SU-DHL-6 (cell line): ENCODE data around the gene TRRAP.

Experiments
- H2AFZ ChIP-seq: fragments of 200-600 bp; sonication (generic); 2 replicates; pipeline ENCODE4 v1.6.1; 2014; ENCODE audit warnings: low read depth, mild to moderate bottlenecking, moderate library complexity, mixed read lengths, antibody characterized with exemption, low read length; ENCODE audit not compliant: severe bottlenecking
- H3F3A ChIP-seq: fragments of 200-600 bp; shearing (Covaris generic); 2 replicates; pipeline ENCODE4 v1.6.0; 2016; ENCODE audit warnings: antibody characterized with exemption, mild to moderate bottlenecking; ENCODE audit not compliant: insufficient read depth
- H3K27ac ChIP-seq: fragments of 200-600 bp; sonication (generic); 2 replicates; pipeline ENCODE4 v1.5.1; 2016; ENCODE audit warnings: low read depth, mild to moderate bottlenecking, low read length, moderate library complexity, mixed read lengths
- H3K27me3 ChIP-seq: fragments of 200-600 bp; sonication (generic), shearing (Covaris generic); 2 replicates; pipeline ENCODE4 v1.6.0; 2014; ENCODE audit warnings: mild to moderate bottlenecking, low read length
- H3K36me3 ChIP-seq: fragments of 200-600 bp; sonication (generic); 2 replicates; pipeline ENCODE4 v1.6.1; 2014; ENCODE audit warnings: mild to moderate bottlenecking, low read length, mixed read lengths
- H3K4me2 ChIP-seq: fragments of 300-600, 200-600 bp; shearing (Covaris generic), sonication (generic); 2 replicates; pipeline ENCODE4 v1.6.0; 2014; ENCODE audit warnings: low read length, low read depth, mild to moderate bottlenecking; ENCODE audit not compliant: poor library complexity, severe bottlenecking
- H3K4me3 ChIP-seq: fragments of 200-600 bp; sonication (generic); 2 replicates; pipeline ENCODE4 v1.5.1; 2014; ENCODE audit warnings: antibody characterized with exemption, low read length, mild to moderate bottlenecking, mixed read lengths; ENCODE audit not compliant: insufficient read depth, poor library complexity, severe bottlenecking
- H3K79me2 ChIP-seq: fragments of 200-600 bp; sonication (generic); 2 replicates; pipeline ENCODE4 v1.6.1; 2014; ENCODE audit warnings: mild to moderate bottlenecking, low read length, moderate library complexity; ENCODE audit not compliant: insufficient read depth
- H3K9ac ChIP-seq: fragments of 200-600 bp; sonication (generic); 2 replicates; pipeline ENCODE4 v1.7.0; 2014; ENCODE audit warnings: mild to moderate bottlenecking, low read length
- H3K9me2 ChIP-seq: fragments of 200-600 bp; sonication (generic); replicated peaks from 2 replicates; pipeline ENCODE4 v1.6.1; 2014; ENCODE audit warnings: low read length; ENCODE audit not compliant: insufficient read depth
- H3K9me3 ChIP-seq: fragments of 200-600 bp; sonication (generic); 2 replicates; pipeline ENCODE4 v1.6.1; 2014; ENCODE audit warnings: low read length, mixed read lengths; ENCODE audit not compliant: insufficient read depth
- H4K20me1 ChIP-seq: fragments of 200-600 bp; sonication (generic); 2 replicates; pipeline ENCODE4 v1.6.1; 2014; ENCODE audit warnings: low read depth, mild to moderate bottlenecking, antibody characterized with exemption, low read length, moderate library complexity, mixed read lengths
- EZH2phosphoT487 ChIP-seq: fragments of 200-600 bp; sonication (generic), shearing (Covaris generic); conservative IDR thresholded peaks from 2 replicates; pipeline ENCODE4 v1.6.1; 2018; ENCODE audit warnings: mild to moderate bottlenecking, antibody characterized with exemption, low read length, moderate library complexity, mixed read lengths
- TF ChIP-seq, protein P1 (sequence below): fragments of 200-600 bp; sonication (generic); IDR thresholded peaks from one replicate; pipeline ENCODE4 v1.5.1; 2017; ENCODE audit warnings: antibody characterized with exemption, mild to moderate bottlenecking, low read length, moderate library complexity; ENCODE audit not compliant: insufficient read depth, poor library complexity, severe bottlenecking

TRRAP gene

DNA sequence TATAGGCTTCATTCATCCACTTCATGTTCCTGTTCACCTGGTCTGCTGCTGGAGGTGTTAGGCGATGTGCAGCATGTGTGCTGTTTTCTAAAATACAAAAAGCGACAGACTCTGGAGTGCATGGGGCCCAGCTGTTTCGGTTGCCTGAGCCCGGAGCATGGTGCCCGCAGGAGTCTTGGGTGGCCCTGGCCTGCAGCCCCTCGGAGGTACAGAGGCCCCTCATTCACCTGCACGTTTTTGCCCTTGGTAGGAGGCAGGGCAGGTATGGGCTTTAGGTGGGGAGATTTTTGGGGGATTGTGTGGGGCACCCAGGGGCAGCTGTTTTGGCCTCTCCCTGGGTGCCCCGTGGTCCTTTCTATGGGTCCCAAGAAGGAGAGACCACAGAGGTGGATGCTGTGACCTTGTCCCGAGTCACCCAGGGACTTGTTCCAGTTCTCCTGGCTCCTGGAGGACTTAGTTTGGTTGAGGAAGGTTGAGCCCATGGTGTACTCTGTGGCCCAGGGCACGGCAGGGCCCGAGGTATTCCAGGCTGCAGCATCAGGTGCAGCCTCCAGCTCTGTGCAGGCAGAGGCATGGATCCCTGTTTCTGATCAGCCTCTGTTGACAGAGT, 130.7 kb downstream of the TRRAP start:
- Histone ChIP-seq H3K9me3 (no peaks in the 10 kb centered on the region), H4K20me1 (no peaks in the 10 kb centered on the region), H3K79me2 (no peaks in the 10 kb centered on the region), H3K27ac (no peak overlapping the region), H3F3A (no peaks in the 10 kb centered on the region), H3K4me2 (no peak overlapping the region), H3K27me3 (no peaks in the 10 kb centered on the region), H3K9ac (no peak overlapping the region), H3K36me3 (peaks cover 5% of the 10 kb centered on the region; the same call in 1 of the 2 replicates), H3K9me2 (no peaks in the 10 kb centered on the region), H3K4me3 (no peak overlapping the region), H2AFZ (no peak overlapping the region)
- TF ChIP-seq EZH2phosphoT487: no peak
- TF ChIP-seq, protein P1, sequence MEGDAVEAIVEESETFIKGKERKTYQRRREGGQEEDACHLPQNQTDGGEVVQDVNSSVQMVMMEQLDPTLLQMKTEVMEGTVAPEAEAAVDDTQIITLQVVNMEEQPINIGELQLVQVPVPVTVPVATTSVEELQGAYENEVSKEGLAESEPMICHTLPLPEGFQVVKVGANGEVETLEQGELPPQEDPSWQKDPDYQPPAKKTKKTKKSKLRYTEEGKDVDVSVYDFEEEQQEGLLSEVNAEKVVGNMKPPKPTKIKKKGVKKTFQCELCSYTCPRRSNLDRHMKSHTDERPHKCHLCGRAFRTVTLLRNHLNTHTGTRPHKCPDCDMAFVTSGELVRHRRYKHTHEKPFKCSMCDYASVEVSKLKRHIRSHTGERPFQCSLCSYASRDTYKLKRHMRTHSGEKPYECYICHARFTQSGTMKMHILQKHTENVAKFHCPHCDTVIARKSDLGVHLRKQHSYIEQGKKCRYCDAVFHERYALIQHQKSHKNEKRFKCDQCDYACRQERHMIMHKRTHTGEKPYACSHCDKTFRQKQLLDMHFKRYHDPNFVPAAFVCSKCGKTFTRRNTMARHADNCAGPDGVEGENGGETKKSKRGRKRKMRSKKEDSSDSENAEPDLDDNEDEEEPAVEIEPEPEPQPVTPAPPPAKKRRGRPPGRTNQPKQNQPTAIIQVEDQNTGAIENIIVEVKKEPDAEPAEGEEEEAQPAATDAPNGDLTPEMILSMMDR: no peak

DNA sequence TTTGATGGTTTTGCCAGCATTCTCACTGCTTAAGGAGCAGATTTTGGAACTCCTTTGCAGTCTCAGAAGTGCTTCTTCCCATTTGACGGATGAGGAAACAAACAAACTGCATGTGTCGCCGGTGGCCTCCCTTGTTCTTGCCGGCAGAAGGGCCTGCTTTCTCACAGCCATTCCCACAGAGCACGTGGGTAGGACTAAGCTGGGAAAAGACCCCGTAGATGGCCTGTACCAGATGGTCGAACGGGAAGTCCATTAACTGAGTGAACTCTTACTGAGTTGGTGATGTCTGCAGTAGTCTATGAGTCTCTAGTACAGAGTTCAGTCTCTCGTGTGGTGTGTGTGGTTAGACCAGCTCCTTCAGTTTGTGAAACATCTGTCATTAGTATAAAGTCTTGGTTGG, 131.9 kb downstream of the TRRAP start:
- Histone ChIP-seq H3K79me2 (no peaks in the 10 kb centered on the region), H3K9ac (no peak overlapping the region), H3K9me2 (no peaks in the 10 kb centered on the region), H3K4me2 (no peak overlapping the region), H3K27me3 (no peaks in the 10 kb centered on the region), H2AFZ (no peak overlapping the region), H4K20me1 (no peaks in the 10 kb centered on the region), H3K4me3 (no peak overlapping the region), H3F3A (no peaks in the 10 kb centered on the region), H3K27ac (no peak overlapping the region), H3K36me3 (peaks cover 5% of the 10 kb centered on the region; the same call in 1 of the 2 replicates), H3K9me3 (no peaks in the 10 kb centered on the region)
- TF ChIP-seq, protein P1: no peak
- no peak for TF ChIP-seq EZH2phosphoT487

DNA sequence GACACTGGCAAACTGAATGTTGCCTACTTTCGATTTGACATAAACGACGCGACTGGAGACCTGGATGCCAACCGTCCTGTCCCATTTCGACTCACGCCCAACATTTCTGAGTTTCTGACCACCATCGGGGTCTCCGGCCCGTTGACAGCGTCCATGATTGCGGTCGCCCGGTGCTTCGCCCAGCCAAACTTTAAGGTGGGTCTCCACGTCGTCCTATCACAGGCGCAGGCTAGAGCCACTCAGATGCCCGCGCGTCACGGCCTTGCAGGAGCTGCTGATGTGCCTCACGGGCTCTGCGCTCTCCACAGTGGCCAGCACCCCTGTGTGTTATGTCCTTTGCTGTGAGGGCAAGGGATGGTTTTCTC, 133.0 kb downstream of the TRRAP start:
- Histone ChIP-seq H2AFZ (no peak overlapping the region), H3K9me2 (no peaks in the 10 kb centered on the region), H3K79me2 (no peaks in the 10 kb centered on the region), H3K27me3 (no peaks in the 10 kb centered on the region), H4K20me1 (no peaks in the 10 kb centered on the region), H3K9ac (no peak overlapping the region), H3K27ac (no peak overlapping the region), H3K9me3 (no peaks in the 10 kb centered on the region), H3K36me3 (peaks cover 5% of the 10 kb centered on the region; the same call in 1 of the 2 replicates), H3K4me3 (no peak overlapping the region), H3K4me2 (no peak overlapping the region), H3F3A (no peaks in the 10 kb centered on the region)
- TF ChIP-seq, protein P1: no peak
- TF ChIP-seq EZH2phosphoT487: no peak
